Measurements from ENCODE around the gene KCNAB2. TPM values are rescaled to one million over a fixed set of nuclear protein-coding genes. Genes with fewer than 3 reads are reported as not detected.

Gene KCNAB2
- polyA plus RNA-seq, 1 experiment = 10.3 TPM

DNA sequence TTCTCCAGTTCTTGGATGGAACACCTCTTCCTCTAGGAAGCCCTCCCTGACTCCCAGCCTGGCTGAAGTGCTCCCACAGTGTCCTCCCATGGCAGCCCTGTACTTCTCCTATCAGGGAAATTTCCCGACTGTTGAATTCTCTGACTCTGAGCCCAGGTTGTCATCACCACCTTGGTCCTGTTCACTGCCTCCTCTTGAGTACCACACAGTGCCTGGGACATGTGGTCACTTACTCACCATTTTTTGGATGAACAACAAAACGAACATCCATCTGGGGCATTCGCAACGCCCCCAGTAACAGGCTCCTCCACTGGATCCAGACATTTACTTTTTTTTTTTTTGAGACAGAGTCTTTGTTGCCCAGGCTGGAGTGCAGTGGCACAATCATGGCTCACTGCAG lies 97.0 kb downstream of the KCNAB2 start:
- CTCF ChIA-PET = no interaction called here
- POLR2A ChIA-PET = no interaction called here
- TF ChIP-seq, protein P1, sequence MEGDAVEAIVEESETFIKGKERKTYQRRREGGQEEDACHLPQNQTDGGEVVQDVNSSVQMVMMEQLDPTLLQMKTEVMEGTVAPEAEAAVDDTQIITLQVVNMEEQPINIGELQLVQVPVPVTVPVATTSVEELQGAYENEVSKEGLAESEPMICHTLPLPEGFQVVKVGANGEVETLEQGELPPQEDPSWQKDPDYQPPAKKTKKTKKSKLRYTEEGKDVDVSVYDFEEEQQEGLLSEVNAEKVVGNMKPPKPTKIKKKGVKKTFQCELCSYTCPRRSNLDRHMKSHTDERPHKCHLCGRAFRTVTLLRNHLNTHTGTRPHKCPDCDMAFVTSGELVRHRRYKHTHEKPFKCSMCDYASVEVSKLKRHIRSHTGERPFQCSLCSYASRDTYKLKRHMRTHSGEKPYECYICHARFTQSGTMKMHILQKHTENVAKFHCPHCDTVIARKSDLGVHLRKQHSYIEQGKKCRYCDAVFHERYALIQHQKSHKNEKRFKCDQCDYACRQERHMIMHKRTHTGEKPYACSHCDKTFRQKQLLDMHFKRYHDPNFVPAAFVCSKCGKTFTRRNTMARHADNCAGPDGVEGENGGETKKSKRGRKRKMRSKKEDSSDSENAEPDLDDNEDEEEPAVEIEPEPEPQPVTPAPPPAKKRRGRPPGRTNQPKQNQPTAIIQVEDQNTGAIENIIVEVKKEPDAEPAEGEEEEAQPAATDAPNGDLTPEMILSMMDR (IDR thresholded peaks at IDR 0.05; ENCODE audit: insufficient read depth, low read depth, low read length) = no peak
- H3K27me3 ChIP-seq (ENCODE audit: control insufficient read depth, insufficient read depth, low read length) = peaks cover 6% of the 10 kb centered on the region
- no peak for DNase-seq (ENCODE audit: low read depth)
- no peak overlapping the region for H3K4me3 ChIP-seq (ENCODE audit: low read depth, low read length)
- H3K36me3 ChIP-seq (ENCODE audit: control insufficient read depth, insufficient read depth, low read length) = no peaks in the 10 kb centered on the region

DNA sequence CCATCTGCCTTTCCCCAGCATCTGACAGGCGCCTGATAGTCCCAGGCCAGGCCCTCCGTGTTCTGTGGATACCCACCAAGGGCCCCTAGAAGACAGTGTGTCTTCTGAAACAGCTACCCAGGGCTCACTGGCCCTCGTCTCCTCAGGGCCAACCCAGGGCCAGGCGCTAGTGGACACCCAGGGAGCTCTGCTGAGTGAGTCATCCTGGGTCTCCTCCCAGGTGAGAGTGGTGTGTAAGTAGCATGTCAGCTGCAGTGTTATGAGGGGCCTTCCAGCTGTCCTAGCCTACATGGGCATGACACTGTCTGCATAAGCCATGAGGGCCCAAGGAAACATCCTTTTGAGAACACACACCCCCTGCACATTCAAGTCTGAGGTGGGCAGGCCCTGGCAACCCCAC lies 97.7 kb downstream of the KCNAB2 start:
- POLR2A ChIA-PET = no interaction called here
- TF ChIP-seq, protein P1 (IDR thresholded peaks at IDR 0.05; ENCODE audit: insufficient read depth, low read depth, low read length) = no peak
- Histone ChIP-seq H3K4me3 (ENCODE audit: low read depth, low read length) (no peak overlapping the region), H3K27me3 (ENCODE audit: control insufficient read depth, insufficient read depth, low read length) (peaks cover 6% of the 10 kb centered on the region), H3K36me3 (ENCODE audit: control insufficient read depth, insufficient read depth, low read length) (no peaks in the 10 kb centered on the region)
- CTCF ChIA-PET = no interaction called here
- no peak for DNase-seq (ENCODE audit: low read depth)

DNA sequence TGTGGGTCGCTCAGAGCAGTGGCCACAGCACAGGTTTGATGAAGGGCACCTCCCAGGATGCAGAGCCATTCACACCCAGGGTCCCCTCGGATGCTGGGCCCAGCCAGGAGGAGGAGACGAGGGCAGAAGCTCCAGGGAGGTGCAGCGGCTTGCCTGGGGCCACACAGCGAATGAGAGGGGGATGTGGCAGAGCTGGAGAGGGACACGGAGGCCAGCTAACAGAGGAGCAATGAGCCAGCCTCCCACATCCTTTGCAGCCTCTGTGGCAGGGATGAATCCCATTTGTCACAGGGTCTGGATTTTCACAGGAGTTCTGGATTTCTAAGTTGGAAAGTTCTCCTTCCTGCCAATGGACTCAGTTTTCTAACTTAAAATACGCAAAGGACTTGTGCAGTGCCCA lies 98.5 kb downstream of the KCNAB2 start:
- CTCF ChIA-PET = interaction anchor here (0.6 kb wide), 1 partner anchor 41 kb away, joined by 3 read pairs; no protein-coding TSS in a partner anchor
- TF ChIP-seq, protein P1 (IDR thresholded peaks at IDR 0.05; ENCODE audit: insufficient read depth, low read depth, low read length) = no peak
- POLR2A ChIA-PET = no interaction called here

DNA sequence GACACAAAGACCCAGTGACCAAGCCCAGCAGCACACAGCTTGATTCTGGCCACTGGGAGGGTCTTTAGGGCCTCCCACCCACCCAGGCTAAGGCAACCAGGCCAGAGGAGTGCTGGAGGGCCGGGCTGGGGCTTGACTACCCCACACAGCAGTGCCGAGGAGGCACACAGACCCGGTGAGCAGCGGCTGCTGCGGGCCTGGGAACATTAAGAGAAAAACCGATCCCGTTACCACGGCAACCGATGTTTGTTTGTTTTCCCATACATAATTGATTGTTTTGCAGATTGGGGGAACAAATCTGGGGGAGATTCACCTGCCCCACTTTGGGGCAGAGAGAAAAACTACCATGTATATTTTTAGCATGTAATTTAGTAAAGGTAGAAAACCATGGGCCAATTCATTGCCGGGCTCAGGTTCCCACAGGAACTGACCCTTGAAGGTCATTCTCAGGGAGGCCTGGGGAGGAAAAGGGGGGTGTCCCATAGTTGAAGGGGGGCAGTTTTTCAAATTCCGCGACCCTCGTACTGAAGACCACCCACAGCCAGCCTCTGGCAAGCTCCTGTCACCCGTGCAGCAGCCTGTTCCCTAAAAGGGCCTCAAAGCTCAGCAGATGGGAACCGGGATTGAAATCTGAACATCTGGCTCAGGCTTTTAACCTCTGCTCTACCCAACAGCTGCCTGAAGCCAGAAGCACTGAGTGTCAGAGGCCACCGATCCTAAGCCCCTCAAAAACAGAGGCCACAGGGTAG lies 99.1 kb downstream of the KCNAB2 start:
- CTCF ChIA-PET = interaction anchor here (0.6 kb wide), 1 partner anchor 41 kb away, joined by 3 read pairs; no protein-coding TSS in a partner anchor
- no peaks in the 10 kb centered on the region for H3K36me3 ChIP-seq (ENCODE audit: control insufficient read depth, insufficient read depth, low read length)
- peaks cover 6% of the 10 kb centered on the region for H3K27me3 ChIP-seq (ENCODE audit: control insufficient read depth, insufficient read depth, low read length)

More for the DNA sequence above, 98.5 kb downstream of the KCNAB2 start:
- DNase-seq (ENCODE audit: low read depth) = no peak
- H3K27me3 ChIP-seq (ENCODE audit: control insufficient read depth, insufficient read depth, low read length) = peaks cover 6% of the 10 kb centered on the region
- H3K4me3 ChIP-seq (ENCODE audit: low read depth, low read length) = no peak overlapping the region
- no peaks in the 10 kb centered on the region for H3K36me3 ChIP-seq (ENCODE audit: control insufficient read depth, insufficient read depth, low read length)

DNA sequence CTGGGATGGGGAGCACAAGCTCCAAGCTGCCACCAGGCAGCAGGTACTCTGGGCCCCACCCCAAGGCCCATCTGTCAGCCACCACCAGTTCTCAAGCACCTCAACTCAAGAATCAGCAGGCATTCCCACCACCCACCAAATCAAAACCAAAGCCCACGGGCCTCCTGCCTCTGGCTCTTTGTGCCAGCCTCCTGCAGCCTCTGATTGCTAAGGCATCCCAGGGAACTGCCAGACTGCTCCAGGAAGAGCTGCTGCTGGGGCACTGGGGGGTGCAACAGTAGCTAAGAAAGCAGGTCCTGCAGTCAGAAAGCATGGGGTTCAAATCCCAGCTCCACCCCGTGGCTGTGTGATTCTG lies 99.7 kb downstream of the KCNAB2 start:
- H3K4me3 ChIP-seq (ENCODE audit: low read depth, low read length) = no peak overlapping the region
- no peaks in the 10 kb centered on the region for H3K36me3 ChIP-seq (ENCODE audit: control insufficient read depth, insufficient read depth, low read length)
- ChIA-PET POLR2A (no interaction called here), CTCF (no interaction called here)
- H3K27me3 ChIP-seq (ENCODE audit: control insufficient read depth, insufficient read depth, low read length) = peaks cover 6% of the 10 kb centered on the region
- DNase-seq (ENCODE audit: low read depth) = no peak
- TF ChIP-seq, protein P1 (IDR thresholded peaks at IDR 0.05; ENCODE audit: insufficient read depth, low read depth, low read length) = no peak

More for the DNA sequence above, 99.1 kb downstream of the KCNAB2 start:
- no peak overlapping the region for H3K4me3 ChIP-seq (ENCODE audit: low read depth, low read length)
- no peak for DNase-seq (ENCODE audit: low read depth)
- TF ChIP-seq, protein P1 (IDR thresholded peaks at IDR 0.05; ENCODE audit: insufficient read depth, low read depth, low read length) = no peak
- POLR2A ChIA-PET = no interaction called here
